Pulmonary artery endothelial cell (primary cell): ENCODE data around the gene GNPDA2. TPM values are rescaled to one million over a fixed set of nuclear protein-coding genes. Genes with fewer than 3 reads are reported as not detected.

Experiments used
- DNase-seq: peaks from one replicate; pipeline ENCODE4 v3.0.0-alpha.2; 2011; ENCODE audit warnings: low read depth, low spot score
- total RNA-seq: library from RNA; depleted of rRNA; stranded (reverse); fragments of >200 nt; gene quantifications from 2 replicates; pipeline ENCODE4 v1.2.3, GENCODE V29; 2014

Gene GNPDA2
- total RNA-seq, 1 donor from 2014 or later = 29.7 TPM

DNA sequence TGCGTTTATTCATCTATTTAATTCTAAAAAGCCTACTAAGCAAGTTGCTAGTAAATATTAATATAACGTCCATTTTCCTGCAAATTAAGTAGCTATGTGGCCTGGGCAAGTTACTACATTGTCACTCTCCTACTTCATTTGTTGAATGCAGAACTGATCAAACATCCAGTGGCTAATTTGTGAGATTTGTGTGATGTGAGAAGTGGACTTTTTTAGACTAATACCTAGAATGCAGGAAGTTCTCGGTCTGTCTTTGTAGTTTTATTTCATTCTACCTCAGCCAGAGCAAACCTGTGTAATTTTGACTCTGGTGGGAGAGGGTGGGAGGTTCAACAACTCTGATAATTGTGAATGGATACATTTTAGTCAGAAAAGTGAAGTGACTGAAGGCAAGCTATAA is 47.3 kb downstream of the GNPDA2 start:
- no peak for DNase-seq

DNA sequence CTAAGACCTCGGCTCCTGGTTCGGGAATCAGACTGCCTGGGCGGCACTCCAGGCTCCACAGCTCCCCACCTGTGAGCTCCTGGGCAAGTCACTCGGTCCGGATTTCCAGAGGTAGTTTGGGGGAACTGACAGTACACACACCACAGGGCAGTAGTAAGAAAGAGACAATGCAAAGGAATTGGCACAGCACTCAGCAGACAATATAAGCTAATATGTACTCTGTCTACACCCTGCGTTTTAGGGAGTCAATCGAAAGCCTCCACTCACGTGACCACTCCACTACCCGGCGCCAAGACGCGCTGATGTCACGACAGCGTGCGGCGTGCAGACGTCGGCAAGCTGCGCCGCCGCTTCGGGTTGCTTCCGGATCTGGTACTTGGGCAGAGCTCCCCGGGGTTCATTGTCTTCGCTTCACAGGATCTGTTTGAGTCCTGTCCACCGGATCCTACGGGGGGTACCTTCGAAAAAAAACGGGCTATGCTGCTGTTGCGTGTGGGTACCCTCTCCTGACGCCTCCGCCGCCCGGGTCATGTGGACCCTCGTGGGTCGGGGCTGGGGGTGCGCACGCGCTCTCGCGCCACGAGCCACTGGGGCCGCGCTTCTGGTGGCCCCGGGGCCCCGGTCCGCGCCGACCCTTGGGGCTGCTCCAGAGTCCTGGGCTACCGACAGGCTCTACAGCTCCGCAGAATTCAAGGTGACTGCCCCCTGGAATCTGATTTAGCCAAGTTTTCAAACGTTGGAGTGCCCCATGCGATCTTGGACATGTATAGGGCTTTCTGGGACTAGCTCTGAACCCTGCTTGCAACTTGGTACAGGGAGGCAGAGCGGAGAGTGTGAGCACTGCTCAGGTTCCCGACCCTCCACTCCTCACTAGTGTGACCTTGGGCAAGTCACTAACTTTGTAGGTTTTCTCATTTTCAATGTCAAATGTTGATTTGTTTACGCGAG is 48.0 kb downstream of the GNPDA2 start, which contains the start of gene GUF1:
TSS of gene GUF1 (plus strand) at position 327 of the 948 bp plus-strand sequence. CDS start at position 530, 203 bp downstream.
- peak; percentile 68 for DNase-seq

DNA sequence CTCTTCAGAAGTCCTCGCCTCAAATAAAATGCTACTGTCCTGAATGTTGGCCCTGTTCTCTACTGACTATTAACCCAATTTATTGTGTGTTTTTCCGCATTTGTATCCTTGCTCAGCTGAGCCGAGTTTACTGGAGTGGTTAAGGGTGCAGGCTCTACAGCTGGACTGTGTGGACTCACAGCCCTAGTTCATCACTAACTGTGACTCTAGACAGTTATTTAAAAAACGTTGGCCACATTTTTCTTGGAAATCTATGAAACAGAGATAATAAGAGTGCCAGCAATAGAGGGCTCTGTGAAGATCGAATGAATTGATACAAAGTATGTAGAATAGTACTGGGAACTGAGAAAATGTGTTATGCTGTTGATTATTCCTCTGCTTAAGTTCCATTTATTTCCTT is 51.0 kb downstream of the GNPDA2 start:
- DNase-seq = no peak

DNA sequence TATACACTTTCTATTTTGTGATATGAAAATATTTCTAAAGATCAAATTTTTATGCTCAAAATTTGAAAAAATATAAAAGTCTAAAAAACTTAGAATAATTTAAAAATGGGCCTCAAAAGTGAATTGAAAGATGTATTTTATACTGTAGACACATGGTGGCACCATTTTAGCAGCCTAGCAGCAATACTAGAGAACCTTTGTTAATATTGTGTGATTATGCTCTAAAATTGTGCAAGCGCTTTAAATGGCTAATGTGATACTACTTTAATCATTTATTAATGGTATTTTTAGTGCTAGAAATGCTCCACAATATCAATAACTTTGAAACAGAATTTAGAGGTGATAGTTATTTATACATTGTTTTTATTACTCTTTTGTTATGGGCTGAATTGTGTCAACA is 51.9 kb downstream of the GNPDA2 start:
- no peak for DNase-seq

DNA sequence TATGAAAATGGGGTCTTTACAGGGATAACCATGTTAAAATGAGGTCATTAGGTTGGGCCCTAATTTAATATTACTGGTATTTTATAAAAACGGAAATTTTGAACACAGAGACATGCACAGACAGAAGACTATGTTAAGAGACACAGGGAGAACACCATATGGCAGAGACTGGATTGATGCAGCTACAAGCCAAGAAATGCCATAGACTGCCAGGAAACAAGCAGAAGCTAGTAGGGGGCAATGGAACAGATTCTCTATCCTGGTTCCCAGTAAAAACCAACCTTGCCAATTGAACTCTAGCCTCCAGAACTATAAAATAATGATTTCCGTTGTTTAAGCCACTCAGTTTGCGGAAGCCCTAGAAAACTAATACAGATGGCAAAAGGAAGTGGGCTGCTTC is 54.7 kb downstream of the GNPDA2 start:
- no peak for DNase-seq

DNA sequence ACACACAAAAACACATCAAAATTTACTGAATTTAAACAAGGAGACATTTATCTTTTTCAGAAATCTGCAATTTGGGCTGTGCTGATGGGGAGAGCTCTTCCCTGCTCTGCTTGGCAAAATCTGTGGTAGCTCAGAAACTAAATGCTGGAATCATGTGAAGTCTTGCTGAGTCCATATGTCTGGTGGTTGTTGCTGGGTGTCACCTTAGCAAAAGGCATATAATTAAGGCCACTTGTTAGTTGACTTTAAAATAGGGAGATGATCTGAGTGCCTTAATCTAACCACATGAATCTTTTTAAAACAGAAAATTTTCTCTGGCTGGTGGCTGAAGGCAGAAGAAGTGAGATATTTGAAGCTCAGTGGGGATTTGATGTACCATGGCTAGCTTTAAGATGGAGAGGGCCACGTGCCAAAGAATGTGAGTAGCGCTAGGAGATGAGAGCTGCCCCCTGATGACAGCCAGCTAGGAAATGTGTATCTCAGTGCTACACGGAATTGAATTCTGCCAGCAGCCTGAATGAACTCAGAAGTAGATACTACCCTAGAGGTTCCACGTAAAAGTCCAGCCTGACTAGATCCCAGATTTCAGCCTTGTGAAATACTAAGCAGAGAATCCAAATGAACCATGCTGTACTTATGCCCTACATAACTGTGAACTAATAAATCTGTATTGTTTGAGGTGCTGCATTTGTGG is 55.7 kb downstream of the GNPDA2 start:
- no peak for DNase-seq

DNA sequence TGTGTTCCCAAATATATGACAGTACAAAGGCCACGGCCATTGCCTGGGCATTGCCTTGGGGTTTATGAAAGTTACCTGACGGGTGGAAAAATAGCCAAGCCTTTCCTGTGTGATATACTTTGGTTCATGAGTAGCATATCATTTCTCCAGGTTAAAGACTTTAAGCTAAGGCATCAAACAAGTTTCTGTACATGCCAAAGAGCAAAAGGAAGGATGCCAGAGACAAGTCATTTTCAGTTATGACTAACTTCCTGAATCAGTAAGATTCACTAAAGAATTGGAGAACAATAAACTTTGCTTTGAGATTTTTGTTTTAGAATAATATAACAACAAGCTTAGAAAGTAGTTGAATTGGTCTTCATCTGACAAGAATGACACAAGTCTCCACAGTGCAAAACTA is 57.8 kb downstream of the GNPDA2 start:
- DNase-seq = no peak

DNA sequence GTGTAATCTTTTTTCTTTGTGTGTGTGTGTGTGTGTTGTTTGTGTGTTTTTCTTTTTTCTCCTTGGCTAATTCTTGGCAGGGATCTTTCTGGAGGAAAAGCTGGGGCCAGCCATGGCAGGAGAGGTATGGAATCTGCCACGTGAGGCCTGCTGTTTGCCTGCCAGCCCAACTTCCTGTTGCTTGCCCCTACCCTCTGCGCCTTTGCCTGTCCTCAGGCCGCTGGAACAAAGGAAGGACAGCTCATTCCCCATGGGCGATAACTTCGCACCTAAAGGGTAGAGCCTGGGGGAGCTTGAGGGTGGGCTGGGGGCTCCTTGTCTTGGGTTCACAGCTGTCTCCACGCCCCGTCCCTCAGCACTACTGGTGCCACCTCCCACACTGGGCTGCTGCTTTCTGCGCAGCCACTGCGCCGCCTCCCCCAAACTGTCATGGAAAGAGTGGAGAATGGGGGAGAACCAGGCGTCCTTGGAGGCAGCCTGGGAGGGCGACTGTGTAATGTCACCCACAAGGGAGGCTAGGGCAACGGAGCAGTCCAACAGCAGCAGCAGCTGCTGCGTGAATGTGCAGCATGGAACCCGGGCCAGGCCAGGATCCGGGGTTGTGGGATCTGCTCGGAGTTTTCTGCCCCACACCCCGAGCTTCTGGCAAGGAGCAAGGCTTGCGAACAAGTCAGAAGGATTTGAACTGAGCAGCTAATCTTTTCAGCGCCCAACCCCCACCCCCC is 62.7 kb downstream of the GNPDA2 start:
- no peak for DNase-seq

DNA sequence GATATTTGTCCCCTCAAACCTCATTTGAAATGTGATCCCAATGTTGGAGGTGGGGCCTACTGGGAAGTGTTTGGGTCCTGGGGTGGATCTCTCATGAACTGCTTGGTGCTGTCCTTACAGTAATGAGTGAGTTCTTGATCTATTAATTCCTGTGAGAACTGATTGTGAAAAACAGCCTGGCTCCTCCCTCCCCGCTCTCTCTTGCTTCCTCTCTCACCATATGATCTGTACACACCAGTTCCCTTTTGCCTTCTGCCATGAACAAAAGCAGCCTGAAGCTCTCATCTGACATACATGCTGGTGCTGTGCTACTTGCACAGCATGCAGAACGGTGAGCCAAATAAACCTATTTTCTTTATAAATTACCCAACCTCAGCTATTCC is 63.7 kb downstream of the GNPDA2 start:
- no peak for DNase-seq

DNA sequence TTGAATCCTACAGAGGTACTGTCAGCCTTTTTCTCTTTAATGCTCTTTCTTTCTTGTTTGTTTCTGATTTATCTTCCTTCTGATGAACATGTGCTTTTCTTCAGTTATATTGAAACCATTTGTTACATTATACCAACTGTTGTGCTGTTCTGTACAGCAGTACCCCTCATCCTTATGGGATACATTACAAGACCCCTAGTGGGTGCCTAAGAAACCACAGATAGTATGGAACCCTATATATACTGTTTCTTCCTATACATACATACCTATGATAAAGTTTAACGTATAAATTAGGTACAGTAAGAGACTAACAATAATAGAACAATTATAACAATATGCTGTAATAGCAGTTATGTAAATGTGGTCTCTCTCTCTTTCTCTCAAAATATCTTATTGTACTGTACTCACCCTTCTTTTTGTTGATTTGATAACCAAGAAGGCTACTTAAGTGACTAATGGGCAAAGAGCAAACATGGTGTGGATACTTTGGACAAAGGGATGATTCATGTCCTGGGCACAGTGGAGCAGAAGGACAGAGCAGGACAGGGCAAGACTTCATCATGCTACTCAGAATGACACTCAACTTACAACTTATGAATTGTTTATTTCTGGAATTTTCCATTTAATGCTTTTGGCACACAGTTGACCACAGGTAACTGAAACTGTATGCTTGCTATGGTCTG is 64.3 kb downstream of the GNPDA2 start:
- no peak for DNase-seq

DNA sequence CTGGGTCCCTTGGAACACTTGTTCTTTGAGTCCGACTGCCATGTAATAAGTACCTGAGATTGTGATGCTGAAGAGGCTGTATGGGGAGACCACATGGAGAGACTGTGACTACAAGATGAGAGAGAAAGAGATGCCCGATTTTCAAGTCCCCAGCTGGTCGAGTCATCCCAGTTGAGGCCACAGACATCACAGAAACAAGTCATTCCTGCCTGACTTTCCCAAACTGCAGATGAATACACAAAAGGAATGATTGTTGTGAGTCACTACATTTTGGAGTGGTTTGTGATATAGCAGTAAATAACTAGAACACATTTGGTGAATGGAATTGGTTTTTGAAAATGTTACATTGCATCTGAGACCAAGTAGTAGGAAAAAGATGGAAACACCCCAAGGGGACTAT is 66.0 kb downstream of the GNPDA2 start:
- no peak for DNase-seq

DNA sequence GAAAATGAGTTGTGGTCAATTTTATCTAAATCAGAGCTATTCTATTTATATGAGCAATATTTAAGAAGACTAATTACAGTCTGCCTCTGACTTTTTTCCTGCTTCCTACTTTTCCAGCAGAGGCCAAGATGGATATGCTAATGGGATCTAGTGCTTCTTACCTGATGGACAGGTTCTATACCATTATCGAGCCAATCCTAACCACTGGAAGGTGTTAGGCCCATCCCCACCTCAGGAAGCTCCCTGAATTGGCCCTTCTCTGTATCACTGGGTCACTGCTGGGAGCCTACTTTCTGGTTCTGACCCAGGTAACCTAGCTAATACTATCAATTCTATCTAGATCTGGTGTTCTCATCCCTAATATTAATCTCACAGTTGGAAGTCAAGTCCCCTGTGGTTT is 74.4 kb downstream of the GNPDA2 start:
- no peak for DNase-seq

Other genes with a start within 250 kb of the GNPDA2 start
- gene YIPF7, start 74.9 kb downstream of the GNPDA2 start, total RNA-seq = not detected in 2 replicates
- 11.8 and 14.2 TPM in 2 replicates for gene GUF1, start 48.1 kb downstream of the GNPDA2 start, total RNA-seq